Choroid plexus epithelial cell (primary cell): ENCODE measurements around the gene MAX.
A peak's percentile ranks its signal among the peaks of the same experiment; 100 is the strongest.

Experiments
- DNase-seq: peaks from one replicate; pipeline ENCODE4 v3.0.0-alpha.2; 2010; ENCODE audit warnings: low read depth
- H3K4me3 ChIP-seq: 2 replicates; pipeline ENCODE4 v1.5.1; 2011; ENCODE audit warnings: low read depth, mild to moderate bottlenecking, control low read depth, low read length, moderate library complexity
- CTCF ChIP-seq: conservative IDR thresholded peaks from 2 replicates; pipeline ENCODE4 v1.5.1; 2011; ENCODE audit warnings: low read depth, mild to moderate bottlenecking, control low read depth, inconsistent platforms, low read length, moderate library complexity

The MAX gene

GRCh38 chr14:65106736-65107135 lies 4.4 kb upstream of the MAX start:
- DNase-seq, result no peak
- no peak overlapping the region for H3K4me3 ChIP-seq

GRCh38 chr14:65106316-65106715 lies 4.0 kb upstream of the MAX start:
- no peak for DNase-seq

More at GRCh38 chr14:65106736-65107135, 4.4 kb upstream of the MAX start:
- no peak for TF ChIP-seq CTCF

GRCh38 chr14:65104791-65105190 lies 2.5 kb upstream of the MAX start:
- DNase-seq, result no peak
- H3K4me3 ChIP-seq, result no peak overlapping the region
- no peak for TF ChIP-seq CTCF

More at GRCh38 chr14:65106316-65106715, 4.0 kb upstream of the MAX start:
- TF ChIP-seq CTCF, result no peak
- H3K4me3 ChIP-seq, result no peak overlapping the region

- peak; percentile 28 for TF ChIP-seq CTCF
- peak; percentile 35 for DNase-seq
- peak overlapping the region; percentile 70 for H3K4me3 ChIP-seq
Measured at GRCh38 chr14:65103150-65103760, 938 bp upstream of the MAX start.

GRCh38 chr14:65101631-65102440 lies 481 bp downstream of the MAX start:
- H3K4me3 ChIP-seq, result peak overlapping the region; percentile 84
- DNase-seq, result no peak
- TF ChIP-seq CTCF, result no peak

GRCh38 chr14:65100922-65101541 lies 1.3 kb downstream of the MAX start:
- TF ChIP-seq CTCF, result no peak
- H3K4me3 ChIP-seq, result peak overlapping the region; percentile 84
- DNase-seq, result peak; percentile 13
